NCI-H510A (cell line): ENCODE results near the gene STBD1.
A peak's percentile ranks its signal among the peaks of the same experiment; 100 is the strongest.
"Not testable (repeated sequence)": the region's sequence is repeated elsewhere in the genome, so short reads cannot be mapped to it uniquely, and the experiment has no call there.

Source experiments
- DNase-seq: peaks from one replicate; lab custom pipeline; 2025; lab: John Stamatoyannopoulos, UW

Gene STBD1

DNA sequence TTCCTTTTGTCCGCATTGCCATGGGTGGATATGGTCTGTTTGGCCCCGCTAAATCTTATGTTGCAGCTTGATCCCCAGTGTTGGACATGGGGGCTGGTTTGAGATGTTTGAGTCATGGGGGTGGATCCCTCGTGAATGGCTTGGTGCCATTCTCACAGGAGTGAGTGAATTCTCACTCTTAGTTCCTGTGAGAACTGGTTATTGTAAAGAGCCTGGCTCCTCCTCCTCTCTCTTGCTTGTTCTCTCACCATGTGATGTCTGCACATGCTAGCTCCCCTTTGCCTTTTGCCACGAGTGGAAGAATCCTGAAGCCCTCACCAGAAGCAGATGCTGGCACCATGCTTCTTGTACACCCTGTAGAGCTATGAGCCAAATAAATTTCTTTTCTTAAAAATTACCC lies 22.6 kb upstream of the STBD1 start:
- DNase-seq: no peak

DNA sequence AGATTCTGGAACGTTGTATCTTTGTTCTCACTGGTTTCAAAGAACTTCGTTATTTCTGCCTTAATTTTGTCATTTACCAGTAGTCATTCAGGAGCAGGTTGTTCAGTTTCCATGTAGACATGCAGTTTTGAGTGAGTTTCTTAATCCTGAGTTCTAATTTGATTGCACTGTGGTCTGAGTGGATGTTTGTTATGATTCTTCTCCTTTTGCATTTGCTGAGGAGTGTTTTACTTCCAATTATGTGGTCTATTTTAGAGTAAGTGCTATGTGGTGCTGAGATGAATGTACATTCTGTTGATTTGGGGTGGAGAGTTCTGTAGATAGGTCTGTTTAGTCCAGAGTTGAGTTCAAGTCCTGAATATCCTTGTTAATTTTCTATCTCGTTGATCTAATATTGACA lies 18.7 kb upstream of the STBD1 start:
- DNase-seq: not testable (repeated sequence)

DNA sequence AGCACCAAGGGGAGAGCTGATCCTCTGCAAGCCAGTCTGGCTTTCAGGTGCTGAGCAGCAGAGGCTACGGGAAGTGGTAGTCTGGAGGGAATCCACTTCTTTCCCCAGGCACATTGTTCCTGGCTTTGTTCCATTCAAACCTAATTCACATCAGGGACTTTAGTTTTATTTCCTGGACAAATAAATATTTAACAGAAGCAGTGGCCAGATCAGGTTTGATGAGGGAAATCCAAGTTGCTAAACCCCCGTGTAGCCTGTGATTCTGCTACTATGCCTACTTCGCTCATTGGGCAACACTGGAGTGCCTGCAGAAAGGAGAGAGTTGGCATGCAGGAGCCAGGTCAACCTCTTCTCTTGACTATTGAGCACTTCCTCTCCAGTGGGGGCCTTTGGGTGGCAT lies 13.8 kb upstream of the STBD1 start:
- no peak for DNase-seq

DNA sequence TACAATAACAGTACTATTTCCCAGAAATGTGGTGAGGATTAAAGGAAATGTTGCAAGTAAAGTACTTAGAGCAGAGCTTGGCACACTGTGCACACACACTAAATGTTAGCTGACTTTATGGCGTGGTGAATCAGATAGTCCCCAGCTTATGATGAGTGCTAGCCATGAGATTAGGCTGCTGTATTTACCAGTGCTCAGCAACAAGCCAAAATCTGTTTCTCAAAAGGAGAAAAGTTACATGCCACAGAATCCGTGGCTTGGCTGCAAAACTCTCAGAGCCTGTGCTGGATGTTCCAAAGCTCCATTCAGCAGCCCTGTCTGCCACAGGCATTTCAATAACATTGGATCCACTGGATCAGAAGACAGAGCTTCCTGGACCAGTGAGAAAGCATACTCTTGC lies 12.8 kb upstream of the STBD1 start:
- no peak for DNase-seq

DNA sequence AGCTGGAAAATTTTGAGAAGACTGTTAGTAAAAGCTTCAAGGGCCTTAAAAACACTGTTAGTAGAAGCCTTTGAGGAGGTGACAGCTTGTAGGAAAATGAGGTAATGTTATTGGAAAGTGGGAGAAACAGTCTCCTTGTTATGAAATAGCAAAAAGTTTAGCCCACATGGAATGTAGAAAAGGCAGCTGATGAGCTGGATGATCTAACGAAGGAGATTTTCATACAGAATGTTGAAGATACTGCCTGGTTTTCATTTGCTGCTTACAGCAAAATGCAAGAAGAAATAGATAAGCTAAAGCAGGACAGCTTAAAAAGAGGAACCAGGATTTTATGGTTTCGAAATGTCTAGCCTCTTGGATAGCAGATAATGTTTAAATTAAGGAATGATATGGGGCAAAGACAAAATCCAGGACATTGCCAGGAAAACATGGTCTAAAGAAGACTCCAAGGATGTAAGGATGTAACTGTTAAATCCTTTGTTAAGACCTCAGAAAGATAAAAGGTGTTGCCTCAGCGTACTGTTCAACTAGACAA lies 10.2 kb upstream of the STBD1 start:
- no peak for DNase-seq

DNA sequence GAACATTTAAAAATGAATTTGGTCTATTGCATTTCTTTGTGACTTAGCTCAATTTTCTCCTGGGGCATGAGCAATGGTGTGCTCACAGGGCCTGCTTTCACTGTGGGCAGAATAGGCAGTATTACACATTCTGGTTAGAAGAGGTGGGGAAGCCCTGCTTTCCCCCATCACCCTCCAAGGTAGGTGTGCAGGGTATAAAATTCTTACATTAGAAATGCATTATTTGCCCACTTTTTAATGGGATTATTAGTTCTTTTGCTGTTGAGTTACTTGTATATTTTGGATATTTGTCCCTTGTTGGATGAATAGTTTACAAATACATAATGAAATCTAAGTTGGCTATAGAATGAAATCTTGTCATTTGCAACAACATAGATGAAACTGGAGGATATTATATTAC lies 8.3 kb upstream of the STBD1 start:
- no peak for DNase-seq

DNA sequence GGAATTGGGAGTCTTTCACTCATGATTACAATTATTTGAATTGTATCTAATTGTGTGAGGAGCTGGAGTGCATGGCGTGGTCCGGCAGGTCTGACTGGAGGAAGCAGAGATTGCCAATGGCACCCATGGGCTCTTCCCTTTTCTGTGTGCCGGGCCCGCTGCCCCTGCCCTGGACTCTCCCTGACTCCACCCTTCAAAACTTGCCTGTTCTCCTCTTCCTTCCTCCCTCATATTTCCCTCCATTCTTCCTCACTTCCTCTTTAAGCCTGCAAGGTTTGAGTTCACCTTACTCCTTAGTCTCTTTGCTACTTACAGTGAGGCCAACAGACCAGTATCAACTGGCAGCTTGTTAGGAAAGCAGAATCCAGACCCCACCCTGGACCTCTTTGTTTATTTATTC lies 6.5 kb upstream of the STBD1 start:
- DNase-seq: no peak

DNA sequence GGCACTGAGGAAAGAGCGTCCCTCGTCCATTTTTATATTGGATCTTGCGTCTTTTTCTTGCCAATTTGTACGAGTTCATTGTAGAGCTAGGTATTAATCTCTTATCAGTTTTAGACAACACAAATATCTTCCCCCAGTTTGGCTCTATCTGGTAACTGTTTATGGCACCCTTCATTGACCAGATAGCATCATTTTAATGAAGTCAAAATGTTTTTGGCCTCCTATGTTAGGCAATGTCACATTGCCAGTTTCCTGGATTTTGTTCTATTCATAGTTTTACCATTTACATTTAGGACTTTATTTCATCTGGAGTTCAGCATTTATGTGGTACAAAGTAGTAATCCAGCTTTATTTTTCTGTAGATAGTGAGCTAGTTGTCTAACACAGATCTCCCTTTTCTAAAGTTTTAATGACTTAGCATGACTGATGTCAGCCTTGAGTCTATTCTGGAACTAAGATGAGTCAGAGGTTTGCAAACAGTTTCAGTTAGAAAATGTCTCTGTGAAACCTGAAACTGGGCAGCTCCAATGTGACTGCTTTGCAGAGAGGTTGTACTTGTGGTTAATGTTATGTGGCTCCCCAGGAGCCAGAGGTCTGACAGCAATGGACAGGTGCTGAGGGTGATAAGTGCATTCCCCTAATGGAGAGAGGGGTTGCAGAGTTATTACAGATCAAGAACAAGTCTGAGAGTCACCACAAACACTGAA lies 5.3 kb upstream of the STBD1 start:
- DNase-seq: peak; percentile 55

DNA sequence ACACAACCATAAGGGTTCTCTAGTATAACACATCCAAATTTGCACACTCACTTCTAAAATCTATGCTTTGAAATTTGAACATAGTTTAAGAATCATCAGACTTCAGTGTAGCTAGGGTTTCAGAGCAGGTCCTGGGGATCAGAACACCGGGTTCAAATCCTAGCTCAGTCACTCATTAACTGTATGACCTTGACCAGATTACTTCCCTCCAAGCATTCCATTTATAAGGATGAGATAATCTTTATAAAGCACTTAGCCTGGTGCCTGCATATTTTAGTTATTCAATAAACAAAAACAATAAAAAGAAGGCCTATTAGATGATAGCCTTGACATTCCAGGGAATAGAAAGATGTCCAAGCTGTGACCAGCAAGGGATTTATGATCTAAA lies 4.8 kb upstream of the STBD1 start:
- no peak for DNase-seq

DNA sequence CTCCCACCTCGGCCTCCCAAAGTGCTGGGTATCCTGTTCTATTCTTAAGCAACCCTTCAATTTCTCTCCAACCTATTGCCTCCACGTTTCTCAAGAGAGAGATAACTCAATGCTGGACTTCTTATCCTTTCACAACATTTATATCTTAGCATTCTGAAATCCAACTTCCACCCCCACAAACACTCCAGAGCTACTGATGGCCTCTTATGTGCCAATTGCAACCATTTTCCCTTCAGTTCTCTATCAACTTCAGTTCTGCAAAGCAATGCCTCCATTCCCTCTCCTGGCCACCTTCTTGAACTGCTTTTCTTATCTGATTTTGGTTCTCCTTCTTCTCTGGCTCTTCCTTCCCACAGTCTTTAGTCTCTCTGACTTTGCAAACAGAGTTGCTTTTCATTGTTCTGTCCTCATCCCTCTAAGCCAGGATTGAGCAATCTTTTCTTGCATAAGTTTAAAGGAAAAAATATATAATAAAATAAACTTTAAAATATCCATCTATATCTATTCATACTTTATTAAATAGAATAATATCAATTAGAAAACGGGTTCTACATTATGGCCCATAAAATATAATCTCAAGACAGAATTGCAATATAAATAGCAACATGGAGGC lies 3.6 kb upstream of the STBD1 start:
- no peak for DNase-seq

DNA sequence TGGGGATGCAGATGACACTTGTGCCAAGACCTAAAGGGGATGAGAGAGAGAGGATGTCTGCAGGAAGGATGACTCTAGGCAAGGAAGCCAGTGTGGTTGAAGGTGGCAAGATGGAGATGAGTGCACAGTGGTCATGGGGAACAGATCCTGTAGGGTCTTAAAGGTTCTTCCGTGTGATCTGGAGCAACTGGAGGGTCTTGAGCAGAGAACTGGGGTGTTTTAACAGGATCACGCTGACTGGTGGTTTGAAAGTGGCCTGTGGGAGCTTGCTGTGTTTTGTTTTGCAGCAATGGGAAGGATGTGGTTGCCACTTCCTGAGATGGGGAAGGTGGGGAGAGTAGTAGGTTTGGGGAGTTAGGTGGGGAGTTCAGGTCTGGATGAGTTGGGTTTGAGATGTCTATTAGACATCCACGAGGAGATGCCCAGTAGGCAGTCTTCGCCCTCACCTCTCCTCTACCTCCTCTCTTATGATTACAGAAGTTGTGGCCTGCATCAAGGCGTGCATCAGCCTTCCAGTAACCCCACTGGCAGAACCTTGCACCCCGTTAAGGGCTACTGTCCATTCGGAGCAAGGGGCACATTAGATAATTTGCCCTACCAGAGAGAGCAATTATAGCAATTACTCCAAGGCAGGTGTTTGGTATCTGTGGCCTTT lies 1.4 kb upstream of the STBD1 start:
- no peak for DNase-seq

DNA sequence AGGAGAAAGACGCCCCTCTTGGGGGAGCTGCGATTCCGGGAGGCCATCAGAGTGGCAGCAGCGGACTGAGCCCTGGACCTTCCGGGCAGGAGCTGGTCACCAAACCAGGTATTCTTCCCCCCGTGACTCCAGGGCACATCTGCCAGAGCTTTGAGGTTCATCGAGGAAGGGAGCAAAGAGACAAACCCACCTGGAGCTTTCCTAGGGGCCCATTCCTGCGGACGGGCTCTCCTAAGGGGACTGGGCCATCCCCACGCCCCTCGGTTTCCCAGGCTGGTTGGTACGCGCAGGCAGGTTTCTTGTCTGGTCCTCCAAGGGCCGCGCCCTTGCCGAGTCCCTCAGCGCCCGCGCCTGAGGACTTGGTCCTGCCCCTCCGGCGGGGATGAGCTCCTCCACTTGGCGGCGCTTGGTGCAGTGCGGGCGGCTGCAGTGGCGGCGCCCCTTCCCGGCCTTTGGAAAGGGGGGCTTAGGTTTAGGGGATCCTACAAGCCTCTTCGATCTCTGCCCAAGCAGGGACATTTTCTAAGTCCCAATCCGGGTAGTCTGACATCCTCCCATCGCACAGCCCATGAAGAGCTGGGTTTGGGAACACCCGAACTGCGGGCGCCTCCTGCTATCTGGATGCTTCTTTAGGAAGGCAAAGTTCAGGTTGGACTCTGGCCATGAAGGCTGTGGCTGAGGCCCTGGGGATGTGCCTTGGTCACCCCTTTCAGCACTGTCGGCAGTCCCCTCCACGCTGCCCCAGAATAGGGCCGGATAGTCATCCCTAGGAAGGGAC lies 538 bp downstream of the STBD1 start:
- DNase-seq: peak; percentile 34

DNA sequence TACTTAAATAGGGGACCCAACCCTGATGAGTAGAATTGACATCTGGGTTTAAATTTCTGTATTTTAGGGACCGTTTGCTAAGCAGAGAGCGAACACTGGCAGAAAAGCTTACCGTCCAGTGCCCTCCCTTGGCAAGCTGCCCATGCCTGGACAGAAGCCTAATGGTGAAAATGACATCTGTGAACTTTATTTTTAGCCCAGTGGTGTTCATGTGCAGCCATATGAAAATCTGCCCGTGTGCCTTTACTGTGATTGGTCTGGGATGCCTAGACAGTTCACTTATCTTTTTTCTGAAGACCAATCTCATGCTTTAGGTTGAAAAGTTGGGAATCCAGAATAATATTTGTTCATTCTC lies 1.1 kb downstream of the STBD1 start:
- DNase-seq: no peak

DNA sequence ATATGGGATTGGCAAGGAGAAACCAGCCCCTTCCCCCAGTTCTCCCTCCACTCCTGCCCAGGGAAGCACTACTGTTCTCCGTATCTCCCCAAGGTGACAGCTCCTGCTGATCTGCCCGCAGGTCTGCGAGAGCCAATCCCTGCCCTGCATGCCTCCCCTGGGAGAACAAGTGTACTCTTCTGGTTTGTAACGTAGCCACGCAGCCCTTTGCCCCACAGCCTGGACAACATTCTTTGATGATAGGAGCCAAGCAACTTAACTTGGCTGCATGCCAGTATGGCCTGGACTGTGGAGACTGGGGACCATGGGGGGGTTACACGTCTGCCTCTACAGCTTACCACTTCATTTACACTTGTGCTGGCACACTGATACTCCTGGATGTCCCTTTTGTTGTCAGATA lies 2.0 kb downstream of the STBD1 start:
- DNase-seq: peak; percentile 11

DNA sequence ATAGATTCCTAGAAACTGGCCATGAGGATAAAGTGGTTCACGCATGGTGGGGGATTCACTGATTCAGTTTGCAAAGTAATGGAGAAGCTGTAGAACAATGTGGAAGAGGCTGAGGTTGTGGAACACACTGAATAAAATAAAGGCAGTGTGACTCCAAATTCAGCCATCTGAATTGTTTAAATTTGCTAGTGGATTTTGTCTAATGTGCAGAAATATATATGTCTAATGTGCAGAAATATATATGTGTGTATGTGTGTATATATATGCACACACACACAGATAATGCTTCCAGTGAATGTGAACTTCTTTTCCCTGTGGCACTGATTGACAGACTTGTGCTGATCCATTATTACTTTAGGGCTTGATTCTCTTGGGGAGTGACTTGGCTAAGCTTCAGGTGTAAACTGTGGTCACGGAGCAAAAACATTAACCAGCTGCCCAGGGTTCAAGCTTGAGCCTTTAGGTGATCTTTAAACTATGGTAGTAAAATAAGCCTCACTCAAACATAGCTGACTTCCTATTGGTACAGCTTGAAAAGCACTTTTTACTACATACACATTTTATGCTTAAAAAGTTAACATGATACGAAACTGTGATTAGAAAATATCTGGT lies 3.5 kb downstream of the STBD1 start:
- no peak for DNase-seq

DNA sequence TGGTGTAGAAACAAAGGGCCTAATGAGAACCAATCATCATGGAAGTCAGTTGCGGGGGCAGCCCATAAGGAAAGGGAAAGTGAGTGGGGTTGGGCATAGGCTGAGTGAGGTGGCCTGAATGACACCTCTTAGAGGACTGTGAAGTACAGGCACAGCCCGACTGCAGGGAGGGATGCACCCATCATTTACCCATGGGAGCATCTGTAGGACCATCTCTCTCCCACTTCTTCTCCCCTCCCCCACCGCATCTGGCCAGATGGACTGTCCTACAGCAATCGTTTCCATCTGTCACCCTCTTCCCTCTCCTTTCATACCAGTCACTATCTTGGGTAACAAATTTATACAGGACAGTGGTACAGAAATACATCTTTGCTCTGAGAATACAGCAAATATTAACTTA lies 4.2 kb downstream of the STBD1 start:
- no peak for DNase-seq

DNA sequence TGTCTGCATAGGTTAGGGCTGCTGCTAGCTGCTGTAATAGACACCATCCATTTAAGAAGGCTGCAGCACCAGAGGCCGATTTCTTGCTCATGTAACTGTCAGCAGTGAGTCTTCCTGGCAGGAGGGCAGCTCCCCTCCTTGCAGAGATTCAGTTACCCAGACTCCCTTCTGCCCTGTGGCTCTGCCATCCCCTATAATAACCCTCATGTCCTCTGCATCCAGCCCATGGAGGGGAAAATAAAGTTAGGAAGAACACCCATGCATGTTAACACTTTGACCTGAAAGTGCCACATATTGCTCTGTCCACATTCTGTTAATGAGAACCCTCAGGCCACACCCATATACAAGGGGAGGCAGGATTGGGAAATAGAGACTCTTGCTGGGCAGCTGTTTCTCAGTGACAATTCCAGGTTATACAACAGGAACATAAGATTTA lies 5.4 kb downstream of the STBD1 start:
- no peak for DNase-seq

DNA sequence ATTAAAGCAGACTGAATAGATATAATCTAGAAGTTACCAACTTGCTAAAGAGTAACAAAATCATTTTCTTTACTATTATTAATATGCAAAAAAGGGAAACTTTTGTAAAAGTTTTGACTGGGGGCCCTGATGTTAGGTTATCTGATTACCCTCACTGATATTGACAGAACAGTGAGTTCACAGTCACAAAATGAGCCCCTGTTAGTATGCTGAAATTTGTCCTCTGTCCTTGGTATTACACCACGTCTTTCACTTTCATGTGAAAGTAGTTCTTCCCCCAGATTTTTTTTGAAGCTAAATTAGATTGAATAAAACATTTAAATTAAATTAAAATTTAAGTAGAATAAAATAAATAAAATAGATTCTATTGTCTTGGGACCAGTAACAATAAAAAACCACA lies 5.9 kb downstream of the STBD1 start:
- no peak for DNase-seq

DNA sequence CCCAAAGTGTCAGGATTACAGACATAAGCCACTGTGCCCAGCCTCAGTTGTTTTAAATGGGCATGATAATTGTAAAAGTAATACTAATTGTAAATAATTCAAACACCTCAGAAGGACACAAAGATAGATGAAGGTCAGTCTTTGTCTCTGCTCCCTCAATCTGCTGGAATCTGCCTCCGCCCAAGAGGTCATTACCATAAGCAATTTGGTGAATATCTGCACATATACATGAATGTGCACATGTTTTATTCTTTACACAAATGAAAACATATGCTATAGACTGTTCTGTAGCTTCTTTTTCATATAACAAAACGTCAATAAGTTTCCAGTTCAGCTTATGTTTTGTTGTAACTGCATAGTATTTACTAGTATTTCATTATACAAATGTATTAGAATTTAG lies 7.0 kb downstream of the STBD1 start:
- no peak for DNase-seq

DNA sequence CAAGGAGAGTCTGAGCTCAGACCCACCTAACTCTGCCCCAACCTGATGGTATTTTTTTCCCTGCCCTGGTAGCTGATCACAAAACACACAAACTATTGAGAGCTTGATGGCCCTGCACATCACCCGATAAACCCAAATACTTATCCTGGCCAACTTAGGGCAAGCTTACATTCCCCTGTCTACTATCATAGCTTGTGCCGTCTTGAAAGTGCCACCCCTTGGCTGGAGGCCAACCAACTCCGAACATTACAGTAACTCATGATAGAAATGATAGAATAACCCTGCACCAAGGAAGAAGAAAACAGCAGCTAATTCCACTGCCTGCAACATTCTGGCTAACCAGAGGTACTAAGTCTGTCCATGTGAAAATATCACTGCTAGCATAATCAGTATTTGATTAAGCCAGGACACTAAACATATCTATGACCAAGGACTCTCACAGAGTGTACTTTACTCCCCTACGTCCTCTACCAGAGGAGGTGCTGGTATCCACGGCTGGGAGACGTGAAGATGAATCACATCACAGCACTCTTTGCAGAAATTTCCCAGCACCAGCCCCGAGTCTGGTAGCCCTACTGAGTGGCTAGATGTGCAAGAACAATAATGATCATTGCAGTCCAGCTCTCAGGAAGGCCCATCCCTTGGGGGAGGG lies 8.9 kb downstream of the STBD1 start:
- no peak for DNase-seq

DNA sequence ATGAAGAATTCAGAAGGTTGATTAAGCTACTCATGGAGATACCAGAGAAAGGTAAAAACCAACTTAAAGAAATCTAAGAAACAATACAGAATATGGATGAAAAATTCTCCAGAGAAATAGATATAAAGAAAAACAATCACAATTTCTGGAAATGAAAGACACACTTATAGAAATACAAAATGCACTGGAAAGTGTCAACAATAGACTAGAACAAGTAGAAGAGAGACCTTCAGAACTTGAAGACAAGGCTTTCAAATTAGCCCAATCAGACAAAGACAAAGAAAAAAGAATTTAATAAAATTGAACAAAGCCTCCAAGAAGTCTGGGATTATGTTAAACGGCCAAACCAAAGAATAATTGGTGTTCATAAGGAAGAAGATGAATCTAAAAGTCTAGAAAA lies 9.6 kb downstream of the STBD1 start:
- no peak for DNase-seq

DNA sequence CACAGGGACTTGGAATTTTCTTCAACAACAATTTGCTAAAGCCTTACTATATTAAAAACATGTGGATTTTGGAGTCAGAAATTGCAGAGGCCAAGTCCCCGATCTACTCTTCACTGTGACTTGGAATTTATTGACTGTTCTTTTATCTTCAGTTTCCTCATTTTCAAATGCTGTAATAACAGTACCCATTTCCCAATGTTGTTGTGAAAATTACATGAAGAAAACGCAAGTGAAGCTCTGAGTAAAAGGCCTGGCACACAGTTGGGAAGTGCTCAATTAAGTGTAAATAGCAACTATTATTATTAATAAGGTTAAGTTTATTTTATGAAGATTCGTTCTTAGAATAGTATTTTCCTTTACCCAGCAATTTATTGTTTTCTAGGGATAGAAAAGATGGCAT lies 15.7 kb downstream of the STBD1 start:
- no peak for DNase-seq
